Thoracic aorta (tissue), 2 donors: ENCODE data around the gene ZNF75A. TPM values are rescaled to one million over a fixed set of nuclear protein-coding genes. Genes with fewer than 3 reads are reported as not detected.

Source experiments
- ATAC-seq: fragments of 150-250 bp; one replicate; pipeline ENCODE4 v1.8.0; 2017; ENCODE audit warnings: low read depth; ENCODE audit not compliant: insufficient number of reproducible peaks, low FRiP score
- DNase-seq: peaks from one replicate; pipeline ENCODE4 v3.0.0-alpha.2; 2020; ENCODE audit warnings: low spot score
- H3K27ac ChIP-seq, 2 donors: fragments of 200-600 bp; sonication (generic); 1 replicate in 1 of 2; 2 replicates in 1 of 2; pipeline ENCODE4 v1.5.1; 2016; ENCODE audit warnings: mild to moderate bottlenecking in 2 of 2, moderate library complexity in 2 of 2
- H3K27me3 ChIP-seq: fragments of 200-600 bp; sonication (generic); replicated peaks from 2 replicates; pipeline ENCODE4 v1.6.0; 2016; ENCODE audit warnings: mild to moderate bottlenecking; ENCODE audit not compliant: insufficient read depth
- H3K36me3 ChIP-seq: fragments of 200-600 bp; sonication (generic); one replicate; pipeline ENCODE4 v1.5.1; 2016
- H3K4me1 ChIP-seq, 2 donors: fragments of 200-600 bp; sonication (generic); 1 replicate in 1 of 2; 2 replicates in 1 of 2; pipeline versions ENCODE4 v1.5.1 to v1.6.0; 2016; ENCODE audit warnings: low read depth in 2 of 2, mild to moderate bottlenecking in 1 of 2; ENCODE audit not compliant: control insufficient read depth in 1 of 2
- H3K4me3 ChIP-seq: fragments of 200-600 bp; sonication (generic); 2 replicates; pipeline ENCODE4 v1.5.1; 2016; ENCODE audit warnings: mild to moderate bottlenecking
- H3K9me3 ChIP-seq: fragments of 200-600 bp; sonication (generic); 2 replicates; pipeline ENCODE4 v1.5.1; 2016
- total RNA-seq, 2 donors: library from RNA; depleted of rRNA; stranded (reverse); fragments of >200 nt; gene quantifications; one replicate each; pipeline versions ENCODE4 v1.1.0 to v1.2.3, GENCODE V29; 2016
- TF ChIP-seq, protein P1 (sequence below): fragments of 200-600 bp; sonication (generic); IDR thresholded peaks from one replicate; pipeline ENCODE4 v1.5.1; 2019; ENCODE audit warnings: antibody characterized with exemption

ZNF75A gene
- total RNA-seq, 2 donors from 2014 or later, result 11.5 to 41.6 TPM

DNA sequence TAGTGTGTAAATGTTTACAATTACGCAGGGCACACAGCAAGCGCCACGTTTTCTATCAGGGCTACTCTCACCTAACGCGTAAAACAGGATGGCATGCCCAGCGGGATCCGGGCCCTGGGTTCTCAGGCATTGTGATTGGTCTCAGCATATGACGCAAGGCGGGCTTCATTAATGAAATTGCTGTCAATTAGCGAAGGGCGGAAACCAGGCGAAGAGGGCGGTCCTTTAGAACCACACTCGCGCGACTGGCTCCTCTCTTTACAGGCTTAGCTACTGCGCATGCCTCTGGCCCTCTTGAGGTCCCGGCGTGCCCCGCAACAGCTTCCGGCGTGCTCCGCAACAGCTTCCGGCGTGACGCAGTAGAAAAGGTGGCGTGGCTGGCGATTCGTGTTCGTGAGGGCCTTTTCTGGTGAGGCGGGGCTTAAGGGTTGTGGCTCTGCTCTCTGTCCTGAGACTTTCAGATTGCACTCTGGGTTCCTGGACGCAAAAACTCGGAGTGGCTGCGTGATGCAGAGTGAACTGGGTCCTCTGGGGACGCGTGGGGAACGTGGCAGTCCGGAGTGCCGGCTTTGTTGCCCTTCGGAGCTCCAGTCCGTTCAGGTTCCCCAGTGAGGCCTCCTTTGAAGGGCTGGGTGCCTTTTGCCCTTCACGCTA, 59.6 kb downstream of the ZNF75A start:
- peak overlapping the region; percentile 57 to 81 for H3K27ac ChIP-seq
- H3K4me3 ChIP-seq, result peak overlapping the region; percentile 68
- no peaks in the 10 kb centered on the region for H3K4me1 ChIP-seq
- H3K9me3 ChIP-seq, result peaks cover 9% of the 10 kb centered on the region
- H3K36me3 ChIP-seq, result no peaks in the 10 kb centered on the region
- TF ChIP-seq, protein P1, sequence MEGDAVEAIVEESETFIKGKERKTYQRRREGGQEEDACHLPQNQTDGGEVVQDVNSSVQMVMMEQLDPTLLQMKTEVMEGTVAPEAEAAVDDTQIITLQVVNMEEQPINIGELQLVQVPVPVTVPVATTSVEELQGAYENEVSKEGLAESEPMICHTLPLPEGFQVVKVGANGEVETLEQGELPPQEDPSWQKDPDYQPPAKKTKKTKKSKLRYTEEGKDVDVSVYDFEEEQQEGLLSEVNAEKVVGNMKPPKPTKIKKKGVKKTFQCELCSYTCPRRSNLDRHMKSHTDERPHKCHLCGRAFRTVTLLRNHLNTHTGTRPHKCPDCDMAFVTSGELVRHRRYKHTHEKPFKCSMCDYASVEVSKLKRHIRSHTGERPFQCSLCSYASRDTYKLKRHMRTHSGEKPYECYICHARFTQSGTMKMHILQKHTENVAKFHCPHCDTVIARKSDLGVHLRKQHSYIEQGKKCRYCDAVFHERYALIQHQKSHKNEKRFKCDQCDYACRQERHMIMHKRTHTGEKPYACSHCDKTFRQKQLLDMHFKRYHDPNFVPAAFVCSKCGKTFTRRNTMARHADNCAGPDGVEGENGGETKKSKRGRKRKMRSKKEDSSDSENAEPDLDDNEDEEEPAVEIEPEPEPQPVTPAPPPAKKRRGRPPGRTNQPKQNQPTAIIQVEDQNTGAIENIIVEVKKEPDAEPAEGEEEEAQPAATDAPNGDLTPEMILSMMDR, result no peak
- ATAC-seq (peak; percentile 69), DNase-seq (peak; percentile 39)
- H3K27me3 ChIP-seq, result no peaks in the 10 kb centered on the region

Other genes starting within 250 kb of the ZNF75A start
- gene IL32, start 239.9 kb upstream of the ZNF75A start, total RNA-seq, result 10 to 100 TPM; 42.4 to 55.4 TPM
- not detected for gene ZSCAN10, start 206.2 kb upstream of the ZNF75A start, total RNA-seq
- 10 to 100 TPM; 16.4 to 19.4 TPM for gene ZNF205, start 192.9 kb upstream of the ZNF75A start, total RNA-seq
- 10 to 100 TPM in 1 of 2 donors, 1 to 10 TPM in 1; 5.9 to 16.2 TPM for gene ZNF213, start 170.5 kb upstream of the ZNF75A start, total RNA-seq
- gene OR1F1, start 117.3 kb upstream of the ZNF75A start, total RNA-seq, result not detected
- 10 to 100 TPM in 1 of 2 donors, 1 to 10 TPM in 1; 1.2 to 11.1 TPM for gene ZNF200, start 70.3 kb upstream of the ZNF75A start, total RNA-seq
- 1 to 10 TPM; 3.5 to 6.1 TPM for gene MEFV, start 48.9 kb upstream of the ZNF75A start, total RNA-seq
- 10 to 100 TPM; 41.4 to 59.5 TPM for gene ZNF263, start 22.0 kb upstream of the ZNF75A start, total RNA-seq
- gene TIGD7, start 67 bp upstream of the ZNF75A start, total RNA-seq, result 1 to 10 TPM; 2.3 to 5.1 TPM
- not detected for gene OR2C1, start 50.4 kb downstream of the ZNF75A start, total RNA-seq
- 10 to 100 TPM; 12.5 to 15.0 TPM for gene ZSCAN32, start 95.5 kb downstream of the ZNF75A start, total RNA-seq
- gene ZNF174, start 95.7 kb downstream of the ZNF75A start, total RNA-seq, result 10 to 100 TPM in 1 of 2 donors, 1 to 10 TPM in 1; 5.4 to 16.8 TPM
- gene ZNF597, start 138.0 kb downstream of the ZNF75A start, total RNA-seq, result 1 to 10 TPM; 2.3 to 6.2 TPM
- 10 to 100 TPM; 25.2 to 40.6 TPM for gene NAA60, start 138.2 kb downstream of the ZNF75A start, total RNA-seq
- not detected for gene C16orf90, start 190.0 kb downstream of the ZNF75A start, total RNA-seq
- gene CLUAP1, start 195.5 kb downstream of the ZNF75A start, total RNA-seq, result 10 to 100 TPM; 23.4 to 25.0 TPM